CD4-positive, alpha-beta T cell treated with Interleukin-6 for 4 hours (primary cell): Measurements from ENCODE around the gene MRAS.
"Not testable (repeated sequence)": the region's sequence is repeated elsewhere in the genome, so short reads cannot be mapped to it uniquely, and the experiment has no call there.

Experiments
- DNase-seq: peaks from one replicate; pipeline ENCODE4 v3.0.0-alpha.2; 2020; ENCODE audit warnings: mixed read lengths

MRAS gene

DNA sequence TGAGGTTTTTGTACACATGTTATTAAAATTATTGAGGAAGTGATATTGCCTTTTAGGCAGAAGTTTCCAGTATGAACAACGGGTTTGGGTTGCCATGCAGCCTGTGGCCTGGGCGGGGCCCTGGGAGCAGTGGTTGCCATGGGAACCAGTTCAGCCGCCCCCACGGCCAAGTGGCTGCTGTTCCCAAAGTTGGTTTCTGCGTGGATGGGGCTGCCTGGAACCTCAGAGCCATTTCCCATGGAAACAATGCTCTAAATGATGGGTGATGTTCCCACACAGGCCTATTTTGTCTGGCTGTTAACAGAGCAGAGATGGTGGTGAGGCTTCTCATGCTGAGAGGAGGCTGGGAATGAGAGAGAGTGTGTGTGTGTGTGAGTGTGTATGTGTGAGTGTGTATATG, 19.5 kb downstream of the MRAS start:
- no peak for DNase-seq

DNA sequence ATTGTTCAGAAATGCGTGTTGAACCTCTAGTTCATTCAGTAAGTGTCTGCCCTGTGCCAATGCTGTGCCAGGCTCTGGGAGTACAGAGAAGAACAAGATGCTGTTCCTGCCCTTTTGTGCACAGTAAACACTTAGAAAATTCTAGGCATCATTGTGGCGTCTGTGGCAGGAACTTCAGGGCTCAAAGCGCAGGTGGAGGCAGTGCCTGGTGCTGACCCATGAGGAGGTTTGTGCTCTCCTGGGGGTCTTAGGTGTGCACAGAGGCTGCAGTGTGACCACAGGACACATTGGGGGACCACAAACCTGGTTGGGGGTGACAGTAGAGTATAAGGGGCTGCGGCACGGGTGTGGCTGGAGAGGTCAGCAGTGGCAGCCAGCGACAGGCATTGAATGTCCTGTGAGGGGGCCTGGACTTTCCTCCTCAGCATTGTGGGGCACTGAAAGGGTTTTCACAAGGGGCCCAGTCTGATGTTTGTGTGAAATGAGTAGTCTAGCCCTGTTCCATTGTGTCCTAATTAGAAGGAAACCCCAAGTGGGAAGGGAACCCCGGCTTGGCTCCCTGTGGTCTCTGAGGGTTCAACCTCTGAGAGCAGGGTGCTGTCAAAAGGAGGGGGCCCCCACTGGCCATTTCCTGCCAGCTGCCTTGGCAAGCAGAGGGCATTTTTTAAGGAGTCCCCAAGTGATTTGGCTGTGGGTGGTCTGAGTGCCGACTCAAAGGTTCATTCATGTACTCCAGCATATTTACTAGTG, 20.9 kb downstream of the MRAS start:
- DNase-seq, result no peak

DNA sequence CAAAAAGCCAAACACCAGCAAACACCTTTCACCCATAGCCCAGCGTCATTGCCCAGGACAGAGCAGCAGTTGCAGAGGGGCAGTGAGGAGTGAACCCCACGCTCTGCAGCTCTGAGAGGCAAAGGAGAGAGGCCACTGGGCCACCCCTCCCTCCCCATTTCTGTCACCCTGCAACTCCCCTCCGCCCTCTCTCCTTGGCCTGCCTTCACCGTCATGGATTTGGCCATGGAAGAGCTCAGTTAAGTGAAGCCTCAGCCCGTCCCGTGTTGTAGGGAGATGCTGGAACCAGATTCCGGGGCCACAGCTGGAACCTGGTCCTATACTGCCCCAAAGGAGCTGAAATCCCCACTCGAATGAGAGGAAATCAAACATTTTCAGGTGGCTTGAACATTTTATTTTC, 21.9 kb downstream of the MRAS start:
- DNase-seq, result no peak

DNA sequence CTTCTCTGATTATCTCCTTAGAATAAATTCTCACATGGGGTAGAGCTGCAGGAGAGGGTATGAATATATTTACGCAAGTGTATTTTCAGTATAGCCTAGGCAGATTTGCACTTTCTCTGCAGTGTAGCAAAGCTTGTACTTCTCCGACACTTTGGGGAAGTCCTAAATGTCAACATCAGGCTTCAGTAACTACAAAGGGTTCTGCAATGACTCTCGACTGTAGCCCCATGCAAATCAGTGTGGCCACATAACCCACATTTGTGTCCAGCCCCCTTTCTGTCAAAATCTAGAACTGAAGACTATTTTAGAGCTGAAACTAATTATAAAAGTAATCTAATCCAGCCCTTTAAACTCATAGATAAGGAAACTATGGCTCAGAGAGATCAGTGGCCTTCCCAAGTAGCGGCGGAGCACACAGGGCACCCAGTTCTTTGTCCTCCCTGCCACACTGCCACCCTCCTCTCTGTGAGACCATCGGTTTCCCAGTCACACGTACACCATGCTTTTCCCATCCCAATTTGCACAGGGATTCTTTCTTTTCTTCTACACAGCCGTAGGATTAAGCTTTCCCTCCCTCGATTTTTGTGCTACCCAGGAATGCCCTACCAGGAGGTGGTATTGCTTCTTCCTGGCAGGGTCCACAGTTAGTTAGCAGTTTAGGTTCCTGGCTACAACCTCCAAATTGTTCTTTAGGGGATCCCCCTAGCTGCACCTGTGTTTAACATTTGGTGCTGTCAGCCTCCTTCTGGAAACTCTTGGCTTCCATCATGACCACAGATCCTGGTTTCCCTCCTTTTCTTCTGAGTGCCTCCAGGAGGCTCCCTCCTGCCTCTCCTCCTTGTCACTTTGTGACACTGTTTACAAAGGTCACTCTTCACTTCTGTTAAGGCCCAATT, 22.9 kb downstream of the MRAS start:
- no peak for DNase-seq

DNA sequence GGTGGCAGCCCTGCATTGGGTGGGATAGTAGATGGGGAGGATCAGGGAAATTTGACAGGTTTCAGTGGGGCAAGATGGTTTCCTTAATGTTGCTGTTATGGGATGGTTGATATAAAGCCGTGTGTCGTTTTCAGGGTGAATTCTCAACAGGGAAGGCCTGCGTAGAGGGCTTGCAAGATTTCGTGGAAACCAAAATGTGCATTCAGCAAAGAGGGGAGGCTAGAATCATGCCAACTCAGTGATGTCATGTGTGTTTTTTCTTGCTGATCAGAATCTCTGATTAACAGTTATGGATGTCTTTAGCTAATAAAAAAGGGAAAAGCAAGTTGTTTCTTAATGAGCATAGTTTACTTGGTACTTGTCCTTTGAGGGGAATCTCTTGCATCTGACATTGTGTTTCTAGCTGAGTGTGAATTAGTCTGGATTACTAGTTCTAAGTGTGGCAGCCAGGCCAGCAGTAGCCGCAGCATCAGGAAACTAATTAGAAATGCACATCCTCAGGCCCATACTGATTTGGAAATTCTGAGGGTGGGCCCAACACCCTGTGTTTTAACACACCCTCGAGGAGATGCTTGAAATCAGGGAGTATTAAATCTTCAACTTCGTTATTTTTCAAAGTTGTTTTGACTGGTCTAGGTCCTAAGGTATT, 24.8 kb downstream of the MRAS start:
- DNase-seq, result no peak

DNA sequence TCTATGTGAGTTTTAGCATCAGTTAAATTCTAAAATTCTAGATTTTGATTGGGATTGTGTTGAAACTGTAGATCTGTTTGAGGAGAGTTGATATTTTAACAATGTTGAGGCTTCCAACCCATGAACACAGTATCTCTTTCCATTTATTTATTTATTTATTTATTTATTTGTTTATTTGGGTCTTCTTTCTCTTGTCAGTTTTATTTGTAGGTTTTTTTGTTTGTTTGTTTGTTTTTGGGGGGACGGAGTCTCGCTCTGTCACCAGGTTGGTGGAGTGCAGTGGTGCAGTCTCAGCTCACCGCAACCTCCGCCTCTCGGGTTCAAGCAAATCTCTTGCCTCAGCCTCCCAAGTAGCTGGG, 25.3 kb downstream of the MRAS start:
- DNase-seq, result no peak

DNA sequence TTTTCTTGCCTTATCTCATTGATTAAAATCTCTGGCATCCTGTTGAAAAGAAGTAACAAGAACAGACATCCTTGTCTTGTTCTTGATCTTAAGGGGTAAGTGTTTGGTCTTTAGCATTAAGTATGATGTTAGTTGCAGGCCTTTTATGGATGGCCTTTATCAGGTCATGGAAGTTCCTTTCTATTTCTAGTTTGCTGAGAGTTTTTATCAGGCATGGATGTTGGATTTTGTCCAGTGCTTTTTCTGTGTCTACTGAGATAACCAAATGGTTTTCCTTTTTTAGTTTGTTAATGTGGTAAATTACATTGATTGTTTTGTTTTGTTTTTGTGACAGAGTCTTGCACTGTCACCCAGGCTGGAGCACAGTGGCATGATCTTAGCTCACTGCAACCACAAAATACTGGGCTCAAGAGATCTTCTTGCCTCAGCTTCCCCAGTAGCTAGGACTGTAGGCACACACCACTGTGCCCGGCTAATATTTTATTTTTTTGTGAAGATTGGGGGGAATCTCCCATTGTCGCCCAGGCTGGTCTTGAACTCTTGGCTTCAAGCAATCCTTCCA, 26.3 kb downstream of the MRAS start:
- DNase-seq, result no peak

DNA sequence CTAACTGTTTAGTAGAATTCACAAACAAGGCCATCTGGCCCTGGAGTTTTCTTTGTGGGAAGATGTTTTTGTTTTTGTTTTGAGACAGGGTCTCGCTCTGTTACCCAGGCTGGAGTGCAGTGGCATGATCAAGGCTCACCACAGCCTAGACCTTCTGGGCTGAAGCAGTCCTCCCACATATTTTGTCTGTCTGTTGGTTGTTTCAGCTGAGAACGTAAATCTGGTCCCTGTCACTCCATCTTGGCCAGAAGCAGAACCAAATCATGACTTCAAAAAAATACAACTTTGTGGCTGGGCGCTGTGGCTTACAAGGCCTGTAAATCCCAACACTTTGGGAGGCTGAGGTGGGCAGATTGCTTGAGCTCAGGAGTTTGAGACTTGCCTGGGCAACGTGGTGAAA, 27.1 kb downstream of the MRAS start:
- DNase-seq, result no peak

DNA sequence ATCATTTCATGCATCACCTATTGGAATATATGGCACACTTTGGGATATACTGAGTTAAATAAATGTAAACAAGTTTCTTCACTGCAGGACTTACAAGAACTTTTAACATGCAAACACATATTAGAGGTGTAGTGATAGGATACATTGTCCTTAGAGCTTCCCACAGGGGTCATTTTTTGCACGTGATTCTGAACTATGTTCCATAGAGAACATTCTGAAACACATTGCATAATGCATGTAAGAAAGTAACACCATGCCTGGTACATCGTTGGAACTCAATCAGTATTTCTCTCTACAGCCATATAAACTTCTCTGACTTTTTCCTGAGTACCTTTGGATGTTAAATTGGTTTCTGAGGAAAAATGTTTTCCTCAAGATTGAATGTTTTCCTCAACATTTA, 28.3 kb downstream of the MRAS start:
- no peak for DNase-seq

DNA sequence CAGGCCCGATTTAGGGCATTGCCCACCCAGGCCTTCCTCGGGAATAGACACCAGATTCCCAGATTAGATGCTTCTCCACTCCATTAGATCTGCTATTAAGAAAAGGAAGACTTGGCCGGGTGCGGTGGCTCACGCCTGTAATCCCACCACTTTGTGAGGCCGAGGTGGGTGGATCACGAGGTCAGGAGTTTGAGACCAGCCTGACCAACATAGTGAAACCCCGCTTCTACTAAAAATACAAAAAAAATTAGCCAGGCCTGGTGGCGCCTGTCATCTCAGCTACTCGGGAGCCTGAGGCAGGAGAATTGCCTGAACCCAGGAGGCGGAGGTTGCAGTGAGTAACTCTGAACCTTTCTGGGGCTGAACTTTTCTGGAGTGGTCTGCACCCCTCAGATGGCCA, 28.8 kb downstream of the MRAS start:
- DNase-seq, result not testable (repeated sequence)

DNA sequence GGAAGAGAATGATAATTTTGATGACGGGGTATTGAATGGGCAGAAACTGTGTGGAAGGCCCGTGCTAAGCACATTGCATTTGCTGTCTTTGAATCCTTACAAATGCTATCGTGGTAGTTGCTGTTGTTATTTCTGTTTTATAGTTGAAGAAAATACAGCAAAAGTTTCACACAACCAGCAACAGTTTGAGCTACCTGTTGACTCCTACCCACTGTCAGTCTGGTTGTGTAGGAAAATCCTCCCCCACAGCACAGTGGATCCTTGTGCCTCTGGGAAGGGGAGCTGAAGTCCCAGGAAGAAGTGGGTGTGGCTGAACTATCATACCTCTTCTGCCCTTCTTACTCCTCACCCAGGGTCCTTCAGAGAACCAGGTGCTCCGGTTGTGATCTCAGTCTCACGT, 29.4 kb downstream of the MRAS start:
- DNase-seq, result no peak

DNA sequence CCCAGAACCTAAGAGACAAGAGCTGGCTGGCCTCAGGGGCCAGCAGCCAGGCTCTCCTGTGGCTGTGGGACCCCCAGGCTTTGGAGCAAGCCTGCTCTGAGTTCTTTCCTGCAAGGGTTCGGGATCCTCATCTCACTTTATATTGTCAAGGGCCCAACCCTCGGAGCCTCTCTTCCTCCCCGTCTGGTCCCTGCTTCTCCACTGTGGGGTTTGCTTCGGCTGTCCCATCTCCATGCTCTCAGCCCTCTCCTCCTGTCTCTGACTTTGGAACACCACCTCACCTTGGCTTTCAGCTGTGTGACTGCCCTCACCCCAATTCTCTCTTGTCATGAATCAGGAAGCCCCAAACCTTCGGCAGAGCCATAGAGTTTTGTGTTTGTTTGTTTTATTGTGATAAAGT, 30.0 kb downstream of the MRAS start:
- no peak for DNase-seq

DNA sequence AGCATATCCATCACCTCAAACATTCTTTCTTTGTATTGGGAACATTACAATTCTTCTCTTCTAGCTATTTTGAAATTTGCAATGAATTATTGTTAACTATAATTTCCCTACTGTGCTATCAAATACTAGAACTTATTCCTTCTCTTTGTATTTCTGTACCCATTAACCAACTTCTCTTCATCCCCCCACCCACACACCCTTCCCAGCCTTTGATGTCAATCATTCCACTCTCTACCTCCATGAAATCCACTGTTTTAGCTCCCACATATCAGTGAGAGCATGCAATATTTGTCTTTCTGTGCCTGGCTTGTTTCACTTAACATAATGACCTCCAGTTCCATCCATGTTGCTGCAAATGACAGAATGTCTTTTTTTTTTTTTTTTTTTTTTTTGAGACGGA, 30.6 kb downstream of the MRAS start:
- DNase-seq, result no peak

DNA sequence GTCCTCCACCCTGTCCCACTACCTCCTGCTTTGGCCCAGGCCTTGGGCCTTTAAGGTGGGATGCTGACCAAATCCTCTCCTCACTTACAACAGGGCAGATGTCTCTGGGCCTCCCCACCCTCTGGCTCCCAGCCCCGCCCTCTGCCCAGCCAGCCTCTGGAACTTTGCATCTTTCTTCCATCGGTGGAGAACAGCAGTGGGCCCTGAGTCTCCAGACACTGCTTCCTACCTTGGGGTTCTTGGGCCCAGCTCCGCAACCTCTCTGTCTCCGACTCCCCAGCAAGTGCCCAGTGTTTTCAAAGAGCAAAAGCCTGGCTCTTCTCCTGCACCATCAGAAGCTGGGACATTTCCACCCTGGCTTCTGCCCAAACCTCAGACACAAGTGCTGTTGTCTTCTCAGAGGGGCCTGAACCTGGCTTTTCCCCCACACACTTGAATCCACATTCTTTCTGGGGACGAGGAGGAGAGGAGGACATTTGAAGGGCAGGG, 33.1 kb downstream of the MRAS start:
- no peak for DNase-seq

DNA sequence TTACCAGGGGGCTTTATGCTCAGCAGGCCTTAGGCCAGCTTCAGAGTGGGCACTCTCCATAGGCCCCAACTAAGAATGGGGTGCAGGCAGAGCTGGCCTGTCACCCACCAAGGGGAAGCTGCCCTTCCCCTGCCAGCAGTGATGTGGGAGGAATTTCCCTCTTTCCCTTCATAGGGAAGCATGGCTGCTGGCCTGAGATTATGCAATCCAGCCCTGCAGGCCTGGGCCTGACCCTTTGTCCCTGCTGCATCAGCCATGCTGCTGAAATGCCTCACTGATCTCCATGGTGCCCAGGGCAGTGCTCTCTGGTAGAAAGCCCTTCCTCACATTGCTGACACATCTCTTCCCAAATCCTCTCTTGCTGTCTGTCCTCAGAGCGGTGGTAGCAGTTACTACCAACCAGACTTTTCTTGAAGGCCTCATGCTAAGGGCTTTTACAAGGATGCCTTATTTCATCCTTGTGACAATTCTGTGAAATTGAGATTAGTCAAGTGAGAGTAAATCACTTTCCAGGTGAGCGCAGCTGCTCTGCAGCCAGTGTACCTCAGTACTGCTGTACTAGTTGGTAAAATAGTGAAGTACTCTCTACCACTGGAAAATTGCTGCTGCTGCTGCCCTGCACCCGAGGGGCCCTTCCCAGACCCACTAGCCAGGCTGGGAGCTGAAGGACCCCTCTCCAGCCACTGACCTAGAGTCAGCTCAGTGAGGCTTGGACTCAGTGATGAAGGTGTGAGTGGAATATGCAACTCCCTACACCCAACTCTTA, 33.8 kb downstream of the MRAS start:
- no peak for DNase-seq

DNA sequence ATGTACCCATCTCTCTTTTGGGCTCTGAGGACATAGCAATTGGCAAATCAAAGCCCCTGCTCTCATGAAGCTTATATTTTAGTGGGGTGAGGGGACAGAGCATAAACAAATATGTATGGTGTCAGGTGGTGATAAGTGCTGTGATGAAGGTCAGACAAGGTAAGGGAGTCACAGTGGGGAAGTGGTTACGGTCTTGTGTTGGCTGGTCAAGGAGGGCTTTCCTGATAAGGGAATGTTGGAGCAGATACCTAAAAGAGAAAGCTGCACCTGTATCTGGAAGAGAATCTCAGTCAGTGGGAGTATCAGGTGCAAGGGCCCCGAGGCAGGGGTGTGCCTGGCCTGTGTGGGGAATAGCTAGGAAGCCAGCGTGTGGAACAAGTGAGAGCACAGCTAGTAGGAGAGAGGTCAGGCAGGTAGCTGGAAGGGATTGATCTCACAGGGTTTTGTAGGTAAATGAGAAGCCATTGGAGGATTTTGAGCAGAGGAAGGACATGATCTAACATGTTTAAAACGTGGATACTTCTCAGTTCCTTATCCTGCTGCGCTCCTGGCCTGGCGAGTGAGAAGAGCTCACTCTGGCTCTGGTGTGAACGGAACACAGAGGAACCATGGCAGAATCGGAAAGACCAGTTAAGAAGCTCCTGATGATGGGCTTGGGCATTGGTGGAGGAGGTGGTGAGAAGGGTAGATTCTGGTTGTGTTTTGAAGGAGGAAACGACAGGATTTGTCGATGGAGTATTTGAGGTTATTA, 35.5 kb downstream of the MRAS start:
- DNase-seq, result no peak

DNA sequence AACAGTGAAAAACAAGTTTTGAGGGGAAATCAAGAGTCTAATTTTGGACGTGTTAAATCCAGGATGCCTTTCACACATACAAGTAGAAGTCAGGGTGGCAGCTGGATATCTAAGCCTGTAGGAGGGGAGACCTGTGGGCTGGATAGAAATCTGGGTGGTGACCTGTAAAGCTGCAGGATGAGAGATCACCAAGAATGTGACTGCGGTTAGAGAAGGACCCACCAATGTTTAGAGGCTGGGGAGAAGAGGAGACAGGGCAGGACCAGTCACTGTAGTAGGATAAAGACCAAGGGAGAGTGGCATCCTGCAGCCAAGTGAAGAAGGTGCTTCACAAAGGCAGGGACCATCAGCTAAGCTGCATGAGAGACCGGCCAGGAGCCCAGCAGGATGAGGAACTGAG, 36.2 kb downstream of the MRAS start:
- no peak for DNase-seq

DNA sequence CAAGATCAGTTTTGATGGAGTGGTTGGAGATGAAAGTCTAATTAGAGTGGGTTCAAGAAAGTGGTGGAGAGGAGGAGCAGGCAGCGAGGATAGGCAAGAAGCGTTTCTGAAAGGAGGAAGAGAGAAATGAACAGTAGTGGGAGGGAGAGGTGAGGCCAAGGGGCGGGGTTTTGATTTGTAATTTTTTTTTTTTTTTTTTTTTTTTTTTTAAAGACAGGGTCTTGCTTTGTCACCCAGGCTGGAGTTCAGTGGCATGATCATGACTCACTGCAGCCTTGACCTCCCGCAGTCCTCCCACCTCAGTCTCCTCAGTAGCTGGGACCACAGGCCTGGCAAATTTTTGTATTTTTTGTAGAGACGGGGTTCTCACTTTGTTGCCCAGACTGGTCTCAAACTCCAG, 36.6 kb downstream of the MRAS start:
- no peak for DNase-seq

DNA sequence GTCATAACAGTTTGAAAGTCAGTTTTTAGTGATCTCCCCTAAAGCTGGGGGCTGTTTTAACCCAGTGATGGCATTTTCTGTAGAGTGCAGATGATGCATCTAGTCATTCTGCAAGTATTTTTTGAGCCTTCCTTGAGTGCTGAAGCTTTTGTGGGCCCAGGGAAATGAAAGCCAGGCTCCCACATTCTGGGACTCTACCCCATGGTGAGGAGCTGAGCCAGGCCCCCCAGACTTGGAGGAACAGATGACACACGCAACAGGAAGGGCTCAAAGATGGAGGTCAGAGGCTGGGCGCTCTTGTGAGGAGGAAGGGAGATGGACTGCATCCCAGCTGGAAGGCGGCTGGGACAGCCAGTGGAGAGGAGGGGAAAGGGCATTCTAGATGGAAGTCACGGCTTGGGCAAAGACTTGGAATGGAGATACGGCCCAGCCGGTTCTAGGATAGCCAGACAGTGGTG, 40.8 kb downstream of the MRAS start:
- no peak for DNase-seq

DNA sequence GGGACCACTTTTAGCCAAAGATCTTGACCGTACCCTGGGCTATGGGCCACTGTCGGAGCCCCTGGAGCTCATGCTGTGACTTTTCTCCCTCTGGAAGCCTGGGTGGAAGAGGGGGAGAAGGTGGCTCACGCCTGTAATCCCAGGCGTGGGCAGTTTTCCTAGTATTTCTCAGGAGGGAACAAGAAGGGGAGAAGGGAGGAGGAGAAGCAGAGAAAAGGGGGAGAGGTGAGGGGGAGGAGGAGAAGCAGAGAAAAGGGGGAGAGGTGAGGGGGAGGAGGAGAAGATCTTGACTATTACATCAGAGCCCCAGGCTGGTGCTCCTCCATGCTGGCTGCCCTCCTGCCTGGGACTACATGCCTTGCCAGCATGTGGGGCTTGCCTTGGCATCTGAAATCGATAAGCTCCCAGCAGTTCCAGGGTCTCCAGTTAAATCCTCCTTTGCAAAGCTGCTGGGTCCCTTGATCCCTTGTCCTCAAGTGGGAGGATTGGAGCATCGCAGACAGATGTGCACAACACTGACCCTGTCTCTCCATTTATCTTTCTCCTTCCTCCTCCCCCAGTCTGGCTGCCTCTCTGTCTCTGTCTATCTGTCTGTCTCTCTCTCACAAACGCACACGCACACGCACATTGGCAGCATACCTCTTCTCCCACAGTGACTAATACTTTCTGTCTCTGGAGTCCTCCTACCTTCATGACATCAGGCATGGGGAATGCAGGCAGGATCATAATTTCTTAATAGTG, 41.6 kb downstream of the MRAS start:
- DNase-seq, result no peak

DNA sequence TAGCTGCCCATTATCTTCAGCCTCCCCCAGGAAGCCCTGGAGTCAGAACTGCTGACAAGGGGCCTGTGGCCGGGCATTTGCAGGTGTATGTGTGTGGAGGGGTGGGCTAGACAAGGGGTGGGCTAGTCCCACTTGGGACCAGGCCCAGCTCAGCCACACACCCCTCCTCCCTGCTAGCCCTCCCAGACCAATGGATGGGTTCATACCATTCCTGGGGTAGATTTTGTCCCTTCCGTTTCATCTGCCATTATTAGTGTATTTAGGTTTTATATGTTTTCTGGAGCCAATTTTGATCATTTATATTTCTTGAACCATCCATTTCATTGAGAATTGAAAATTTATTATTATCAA, 42.2 kb downstream of the MRAS start:
- no peak for DNase-seq
